ENCODE data around the gene P2RX7.
A peak's percentile ranks its signal among the peaks of the same experiment; 100 is the strongest.
"Not testable (repeated sequence)": the region's sequence is repeated elsewhere in the genome, so short reads cannot be mapped to it uniquely, and the experiment has no call there.

Gene P2RX7

DNA sequence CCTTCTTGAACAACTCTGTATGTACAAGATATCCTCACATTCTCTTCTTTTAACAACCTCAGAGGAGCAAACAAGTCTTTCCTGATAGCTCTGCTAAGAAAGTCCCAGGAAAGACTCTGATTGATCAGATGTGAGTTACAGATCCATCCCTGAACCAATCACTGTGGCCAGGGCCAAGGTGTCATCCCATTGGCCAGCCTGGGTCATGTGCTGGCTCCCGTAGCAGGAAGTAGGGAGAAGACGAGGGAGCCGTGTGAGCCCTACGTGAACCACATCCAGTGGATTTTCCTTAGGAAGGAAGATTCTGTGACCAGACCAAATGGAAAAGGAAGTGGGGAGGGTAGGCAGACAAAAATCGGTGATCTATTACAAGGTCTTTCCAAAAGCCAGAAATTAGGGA, 5.6 kb downstream of the P2RX7 start:
- DNase-seq = no peak

DNA sequence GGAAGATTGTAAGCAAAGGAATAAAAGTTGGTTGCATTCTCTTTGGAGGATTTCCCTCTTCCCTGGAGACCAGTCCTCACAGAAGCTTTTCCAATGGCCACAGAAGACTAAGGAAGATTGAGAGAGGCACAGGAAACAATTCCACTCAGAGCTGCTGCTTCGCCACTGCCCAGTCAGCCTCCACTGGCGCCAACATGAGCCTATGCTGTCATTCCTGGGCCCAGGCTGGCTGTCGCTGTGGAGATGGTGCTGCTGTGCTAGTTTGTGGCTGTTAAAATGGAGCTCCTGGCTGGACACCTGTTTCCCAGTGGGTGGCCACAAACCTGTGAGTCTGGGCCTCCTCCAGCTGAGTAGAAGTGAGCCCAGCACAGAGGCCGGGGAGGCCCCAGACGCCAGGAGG, 6.6 kb downstream of the P2RX7 start:
- DNase-seq = no peak

DNA sequence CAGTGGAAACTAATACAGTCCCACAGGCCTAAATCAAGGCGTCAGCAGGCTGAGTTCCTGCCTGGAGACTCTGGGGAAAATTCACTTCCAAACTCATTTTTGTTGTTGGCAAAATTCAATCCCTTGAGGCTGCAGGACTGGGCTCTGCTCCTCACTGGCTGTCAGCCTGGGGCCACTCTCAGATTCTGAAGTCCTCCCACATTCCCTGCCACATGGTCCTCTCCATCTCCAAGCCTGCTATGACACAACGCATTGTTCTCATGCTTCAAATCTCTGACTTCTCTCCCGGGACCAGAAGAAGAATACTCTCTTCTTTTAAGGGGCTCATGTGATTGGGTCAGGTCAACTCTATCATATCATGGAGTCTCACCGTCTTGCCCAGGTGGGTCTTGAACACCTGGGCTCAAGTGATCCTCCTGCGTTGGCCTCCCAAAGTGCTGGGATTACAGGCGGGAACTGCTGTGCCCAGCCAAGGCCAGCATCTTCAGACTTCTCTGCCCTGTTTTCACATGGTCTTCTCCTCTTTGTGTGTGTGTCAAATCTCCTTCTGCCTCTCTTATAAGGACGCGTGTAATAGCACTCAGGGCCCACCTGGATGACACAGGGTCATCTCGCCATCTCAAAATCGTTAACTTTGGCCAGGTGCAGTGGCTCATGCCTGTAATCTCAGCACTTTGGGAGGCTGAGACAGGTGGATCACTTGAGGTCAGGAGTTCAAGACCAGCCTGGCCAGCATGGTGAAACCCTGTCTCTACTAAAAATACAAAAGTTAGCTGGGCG, 9.7 kb downstream of the P2RX7 start:
- no peak for DNase-seq

DNA sequence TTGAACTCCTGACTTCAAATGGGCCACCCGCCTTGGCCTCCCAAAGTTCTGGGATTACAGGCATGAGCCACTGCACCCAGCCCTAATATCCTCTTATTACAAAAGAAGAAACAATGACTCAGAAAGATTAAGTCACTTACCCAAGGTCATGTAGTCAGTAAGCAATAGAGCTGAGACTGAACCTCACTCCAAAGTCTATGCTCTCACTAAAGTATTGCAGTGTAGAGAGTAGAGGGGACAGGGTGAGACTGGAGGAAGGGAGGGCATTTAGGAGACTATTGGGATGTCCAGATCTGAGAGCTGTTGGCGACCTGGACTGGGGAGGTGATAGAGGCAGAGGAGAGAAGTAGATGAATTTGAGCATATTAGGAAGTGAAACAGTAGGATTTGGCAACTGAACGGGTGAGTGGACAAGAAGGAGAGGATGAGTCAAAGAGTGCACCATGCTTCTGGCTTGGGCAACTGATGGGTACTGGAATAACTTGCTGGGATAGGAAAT, 11.8 kb downstream of the P2RX7 start:
- peak; percentile 94 for DNase-seq

DNA sequence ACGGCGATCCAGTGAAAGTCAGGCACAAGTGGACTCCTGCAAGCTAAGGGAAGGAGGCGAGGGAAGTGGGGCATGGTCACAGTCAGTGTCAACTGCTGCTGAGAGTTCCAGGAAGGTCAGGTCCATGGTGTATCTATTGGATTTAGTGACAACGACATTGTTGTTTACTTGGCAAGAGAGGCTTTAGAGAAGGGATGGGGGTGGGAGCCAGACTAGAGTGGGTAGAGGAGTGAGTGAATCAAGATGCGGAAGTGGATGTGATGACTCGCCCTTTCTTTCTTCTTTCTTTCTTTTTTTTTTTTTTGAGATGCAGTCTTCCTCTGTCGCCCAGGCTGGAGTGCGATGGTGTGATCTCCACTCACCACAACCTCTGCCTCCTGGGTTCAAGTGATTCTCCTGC, 12.5 kb downstream of the P2RX7 start:
- peak; percentile 78 for DNase-seq

DNA sequence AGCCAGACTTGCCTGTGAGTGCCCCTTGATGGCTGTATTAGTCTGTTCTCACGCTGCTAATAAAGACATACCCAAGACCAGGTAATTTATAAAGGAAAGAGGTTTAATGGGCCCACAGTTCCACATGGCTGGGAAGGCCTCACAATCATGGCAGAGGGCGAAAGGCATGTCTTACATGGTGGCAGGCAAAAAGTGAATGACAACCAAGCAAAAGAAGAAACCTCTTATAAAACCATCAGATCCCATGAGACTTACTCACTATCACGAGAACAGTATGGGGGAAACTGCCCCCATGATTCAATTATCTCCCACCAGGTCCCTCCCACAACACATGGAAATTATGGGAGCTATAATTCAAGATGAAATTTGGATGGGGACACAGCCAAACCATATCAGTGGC, 16.6 kb downstream of the P2RX7 start:
- DNase-seq = not testable (repeated sequence)

DNA sequence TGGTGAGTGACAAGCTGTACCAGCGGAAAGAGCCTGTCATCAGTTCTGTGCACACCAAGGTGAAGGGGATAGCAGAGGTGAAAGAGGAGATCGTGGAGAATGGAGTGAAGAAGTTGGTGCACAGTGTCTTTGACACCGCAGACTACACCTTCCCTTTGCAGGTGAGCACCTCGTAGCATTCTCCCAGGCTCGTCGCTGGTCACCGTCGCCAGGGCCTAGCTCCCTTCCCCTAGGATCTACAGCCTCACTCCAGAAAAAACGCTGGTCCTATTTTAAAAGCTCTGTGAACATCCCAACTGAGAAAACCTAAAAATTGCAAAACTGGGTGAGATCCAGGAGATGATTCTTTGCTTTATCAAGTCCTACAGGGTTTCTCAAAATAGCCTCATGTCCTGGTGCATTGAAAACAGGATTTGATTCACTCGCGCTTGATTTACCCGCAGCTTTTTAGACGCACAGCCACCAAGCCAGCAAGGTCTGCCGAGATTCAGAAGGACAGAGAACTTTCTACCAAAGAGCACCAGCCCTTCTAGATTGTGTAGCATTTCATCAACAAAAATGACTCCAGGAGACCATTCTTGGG, 22.2 kb downstream of the P2RX7 start:
- DNase-seq = no peak

DNA sequence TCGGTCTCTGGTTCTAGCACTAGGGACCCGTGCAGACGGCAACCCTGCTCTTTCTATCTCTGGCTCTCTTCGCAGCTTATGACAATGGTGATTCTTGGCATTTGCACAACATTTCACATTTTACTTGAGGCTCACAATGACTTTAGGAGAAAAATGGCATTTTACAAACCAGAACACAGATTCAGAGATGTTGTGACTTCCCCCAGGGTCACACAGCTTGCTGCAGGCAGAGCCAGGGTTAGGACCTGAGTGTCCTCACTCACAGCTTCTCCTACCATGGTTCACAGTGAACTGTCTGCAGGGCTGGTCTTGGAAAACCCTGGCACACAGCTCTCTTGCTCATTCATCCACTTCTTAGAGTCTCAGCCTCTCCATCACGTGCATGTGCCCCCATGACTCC, 23.7 kb downstream of the P2RX7 start:
- DNase-seq = no peak

DNA sequence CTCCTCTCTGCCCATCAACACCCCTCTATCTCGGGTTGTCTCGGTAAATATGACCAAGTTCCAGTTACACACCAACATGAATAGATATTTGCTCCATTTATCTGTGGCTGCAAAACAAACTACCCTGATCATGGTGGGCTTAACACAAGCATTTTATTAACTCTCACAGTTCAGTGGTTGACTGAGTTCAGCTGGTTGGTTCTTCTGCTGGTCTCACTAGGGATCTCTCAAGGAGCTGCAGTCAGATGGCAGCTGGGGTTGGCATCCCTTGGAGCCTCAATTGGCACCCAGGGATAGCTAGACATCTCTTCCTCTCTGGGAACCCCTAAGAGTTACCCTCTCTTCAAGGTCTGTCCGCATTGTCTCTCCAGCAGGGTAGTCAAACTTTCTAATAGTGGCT, 25.4 kb downstream of the P2RX7 start:
- no peak for DNase-seq

DNA sequence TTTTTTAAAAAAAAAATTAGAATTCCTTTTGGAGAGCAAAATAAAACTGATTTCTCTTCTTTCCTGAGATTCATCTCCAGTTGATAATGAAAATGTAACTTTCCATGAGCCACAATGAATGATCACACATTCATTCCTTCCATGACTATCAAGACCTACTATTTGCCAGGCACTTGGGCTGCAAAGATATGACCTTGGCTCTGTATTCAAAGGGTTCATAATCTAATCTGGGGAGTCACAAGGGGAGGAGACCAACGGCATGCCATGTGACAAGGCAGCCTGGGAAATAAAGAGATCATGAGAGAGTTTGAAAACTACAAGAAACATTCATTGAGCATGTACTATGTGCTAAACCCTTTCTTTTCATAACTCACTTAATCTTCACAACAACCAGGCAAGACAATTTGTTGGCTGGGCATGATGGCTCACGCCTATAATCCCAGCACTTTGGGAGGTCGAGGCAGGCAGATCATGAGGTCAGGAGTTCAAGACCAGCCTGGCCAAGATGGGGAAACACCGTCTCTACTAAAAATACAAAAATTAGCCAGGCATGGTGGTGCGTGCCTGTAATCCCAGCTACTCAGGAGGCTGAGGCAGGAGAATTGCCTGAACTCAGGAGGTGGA, 26.2 kb downstream of the P2RX7 start:
- DNase-seq = not testable (repeated sequence)

DNA sequence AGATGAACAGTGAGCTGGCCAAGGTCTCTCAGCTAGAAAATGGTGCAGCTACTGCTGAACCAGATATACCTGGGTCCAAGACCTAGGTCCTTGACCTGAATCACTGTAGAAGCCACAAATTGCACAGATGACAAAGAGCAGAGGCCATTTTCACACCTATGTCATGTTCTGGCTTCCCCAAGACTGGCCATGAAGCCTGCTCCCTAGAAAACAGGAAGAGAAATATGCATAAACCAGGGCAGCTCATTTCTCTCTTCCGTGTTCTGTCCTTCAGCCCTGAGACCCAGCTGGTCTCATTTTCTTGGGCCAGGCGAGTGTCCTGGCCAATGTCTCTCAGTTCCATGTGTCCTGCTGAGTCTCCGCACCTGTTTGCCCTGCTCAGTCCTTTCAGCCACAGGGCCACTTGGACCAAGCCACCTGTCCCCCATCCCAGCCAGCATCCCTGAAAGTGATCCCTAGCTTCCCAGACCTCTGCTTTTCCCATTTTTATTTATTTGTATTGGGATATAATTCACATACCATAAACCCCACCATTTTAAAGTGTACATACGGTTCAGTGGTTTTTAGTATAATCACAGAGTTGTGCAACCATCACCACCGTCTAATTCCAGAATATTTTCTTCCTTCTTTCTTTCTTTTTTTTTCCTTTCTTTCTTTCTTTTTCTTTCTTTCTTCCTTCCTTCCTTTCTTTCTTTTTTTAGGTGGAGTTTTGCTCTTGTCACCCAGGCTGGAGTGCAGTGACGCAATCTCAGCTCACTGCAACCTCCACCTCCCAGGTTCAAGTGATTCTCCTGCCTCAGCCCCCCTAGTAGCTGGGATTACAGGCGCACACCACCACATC, 27.0 kb downstream of the P2RX7 start:
- peak; percentile 19 for DNase-seq

DNA sequence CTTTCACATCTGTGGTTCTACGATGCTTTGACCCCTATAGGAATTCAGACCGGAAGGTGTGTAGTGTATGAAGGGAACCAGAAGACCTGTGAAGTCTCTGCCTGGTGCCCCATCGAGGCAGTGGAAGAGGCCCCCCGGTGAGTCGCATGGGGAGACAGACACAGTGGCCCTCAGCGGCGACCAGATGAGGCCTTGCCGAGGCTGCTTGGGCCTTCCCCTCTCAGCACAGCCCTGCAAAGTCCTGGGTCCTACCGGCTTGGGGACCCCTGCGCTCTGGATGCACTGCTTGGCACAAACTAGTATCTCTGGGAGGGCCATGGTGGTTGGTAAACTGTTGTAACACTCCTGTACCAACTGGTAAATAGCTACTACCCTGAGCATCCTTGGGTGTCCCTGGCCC, 29.7 kb downstream of the P2RX7 start:
- no peak for DNase-seq

DNA sequence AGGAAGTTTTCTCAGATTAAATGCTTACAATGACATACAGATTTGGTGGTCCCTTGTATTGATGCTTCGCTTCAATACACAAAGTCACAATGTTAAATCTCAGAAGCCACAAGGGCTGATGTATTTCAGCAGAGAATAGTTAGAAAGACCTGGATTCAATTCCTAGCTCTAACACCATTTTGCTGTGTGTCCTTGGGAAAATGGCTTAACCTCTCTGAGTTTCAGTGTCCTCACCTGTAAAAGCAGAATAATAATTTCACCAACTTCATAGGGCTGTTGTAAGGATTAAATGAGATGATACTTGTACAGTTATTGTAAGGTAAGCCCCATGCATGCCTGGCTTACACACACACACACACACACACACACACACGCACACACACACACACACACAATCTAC, 30.3 kb downstream of the P2RX7 start:
- DNase-seq = no peak

DNA sequence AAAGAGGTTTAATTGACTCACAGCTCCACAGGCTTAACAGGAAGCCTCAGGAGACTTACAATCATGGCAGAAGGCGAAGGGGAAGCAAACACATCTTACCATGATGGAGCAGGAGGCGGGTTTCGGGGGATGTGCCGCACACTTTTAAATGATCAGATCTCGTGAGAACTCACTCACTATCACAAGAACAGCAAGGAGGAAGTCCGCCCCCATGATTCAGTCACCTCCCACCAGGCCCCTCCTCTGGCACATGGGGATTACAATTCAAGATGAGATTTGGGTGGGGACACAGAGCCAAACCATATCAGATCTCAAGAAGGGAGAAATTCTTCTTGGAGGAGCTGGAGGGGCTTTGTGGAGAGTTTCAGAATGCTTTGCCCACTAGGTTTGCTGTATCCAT, 32.2 kb downstream of the P2RX7 start:
- not testable (repeated sequence) for DNase-seq

DNA sequence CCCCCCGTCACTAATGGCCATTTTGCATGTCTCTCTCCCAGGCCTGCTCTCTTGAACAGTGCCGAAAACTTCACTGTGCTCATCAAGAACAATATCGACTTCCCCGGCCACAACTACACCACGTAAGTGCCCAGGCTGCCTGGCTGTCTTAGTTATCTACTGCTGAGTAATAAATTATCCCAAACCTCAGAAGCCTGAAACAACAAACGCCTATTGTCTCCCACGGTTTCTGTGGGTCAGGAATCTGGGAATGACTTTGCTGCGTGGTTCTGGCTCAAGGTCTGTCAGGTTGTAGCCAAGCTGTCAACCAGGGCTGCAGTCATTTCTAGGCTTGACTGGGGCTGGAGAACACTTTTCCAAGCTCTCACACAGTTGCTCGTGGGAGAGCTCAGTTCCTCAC, 32.6 kb downstream of the P2RX7 start:
- no peak for DNase-seq

DNA sequence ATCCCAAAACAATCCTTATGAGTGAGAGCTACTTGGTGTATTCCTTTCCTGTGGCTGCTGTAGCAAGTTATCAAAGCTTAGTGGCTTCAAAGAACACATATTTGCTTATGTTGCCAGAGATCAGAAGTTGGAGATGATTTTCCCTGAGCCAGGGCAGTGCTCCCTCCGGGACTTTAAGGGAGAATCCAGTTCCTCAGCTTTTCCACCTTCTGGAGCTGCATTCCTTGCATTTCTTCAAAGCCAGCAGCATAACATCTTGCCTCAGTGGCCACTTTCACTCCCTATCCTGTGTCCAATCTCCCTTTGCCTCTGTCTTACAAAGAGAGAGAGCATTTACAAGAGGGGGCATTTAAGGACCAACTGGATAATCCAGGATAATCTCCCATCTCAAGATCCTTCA, 33.7 kb downstream of the P2RX7 start:
- DNase-seq = no peak

DNA sequence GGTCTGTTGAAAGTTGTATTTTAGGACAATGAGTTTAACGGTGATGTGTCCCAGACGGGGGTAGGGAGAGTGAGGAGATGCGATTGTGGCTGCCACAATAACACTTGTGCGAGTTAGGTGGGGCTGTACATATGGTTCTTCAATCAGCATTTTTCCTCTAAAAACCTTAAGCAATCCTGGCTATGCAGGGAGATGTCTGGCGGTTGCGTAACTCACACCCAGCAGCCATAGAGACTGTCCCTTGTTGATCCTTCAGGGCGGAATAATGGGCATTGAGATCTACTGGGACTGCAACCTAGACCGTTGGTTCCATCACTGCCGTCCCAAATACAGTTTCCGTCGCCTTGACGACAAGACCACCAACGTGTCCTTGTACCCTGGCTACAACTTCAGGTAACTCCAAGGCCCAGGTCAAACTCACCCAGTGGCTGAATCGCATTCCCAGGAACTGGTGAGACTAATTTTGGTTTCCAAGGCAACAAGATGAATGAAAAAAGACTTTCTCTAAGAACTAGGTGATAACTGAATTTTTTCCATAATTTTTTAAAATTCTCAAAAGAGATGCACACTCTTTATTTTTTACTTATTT, 34.6 kb downstream of the P2RX7 start:
- DNase-seq = no peak

DNA sequence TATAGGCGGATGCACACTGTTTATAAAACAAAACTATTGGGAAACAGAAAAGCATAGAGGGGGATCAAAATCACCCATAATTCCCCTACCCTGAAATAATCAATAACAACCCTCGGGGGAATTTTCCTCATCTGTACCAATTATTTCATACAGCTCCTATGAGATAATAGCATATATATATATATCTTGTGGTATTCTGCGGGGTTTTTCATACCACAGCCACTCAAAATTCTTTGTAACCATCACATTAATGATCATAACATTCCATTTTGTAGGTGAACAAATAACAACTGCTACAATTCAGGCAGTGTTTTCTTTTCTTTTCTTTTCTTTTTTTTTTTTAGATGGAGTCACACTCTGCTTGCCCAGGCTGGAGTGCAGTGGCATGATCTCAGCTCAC, 35.3 kb downstream of the P2RX7 start:
- DNase-seq = no peak

DNA sequence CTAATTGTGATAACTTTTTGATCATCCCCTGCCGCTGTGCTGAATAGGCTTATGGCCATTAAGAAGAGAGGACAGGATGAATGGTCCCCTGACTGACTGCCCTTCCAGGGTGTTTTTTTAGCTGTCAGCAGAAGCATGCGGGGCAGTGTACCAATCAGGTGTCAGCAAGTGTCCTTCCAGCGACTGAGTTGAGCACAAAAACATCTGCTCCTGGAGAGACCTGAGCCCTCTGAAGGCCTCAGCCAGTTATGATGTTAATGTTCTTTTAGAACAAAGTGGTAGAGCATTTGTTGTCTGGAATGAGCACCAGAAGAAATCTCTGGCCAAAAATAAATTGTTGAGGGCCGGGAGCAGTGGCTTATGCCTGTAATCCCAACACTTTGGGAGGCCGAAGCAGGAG, 37.5 kb downstream of the P2RX7 start:
- DNase-seq = no peak

DNA sequence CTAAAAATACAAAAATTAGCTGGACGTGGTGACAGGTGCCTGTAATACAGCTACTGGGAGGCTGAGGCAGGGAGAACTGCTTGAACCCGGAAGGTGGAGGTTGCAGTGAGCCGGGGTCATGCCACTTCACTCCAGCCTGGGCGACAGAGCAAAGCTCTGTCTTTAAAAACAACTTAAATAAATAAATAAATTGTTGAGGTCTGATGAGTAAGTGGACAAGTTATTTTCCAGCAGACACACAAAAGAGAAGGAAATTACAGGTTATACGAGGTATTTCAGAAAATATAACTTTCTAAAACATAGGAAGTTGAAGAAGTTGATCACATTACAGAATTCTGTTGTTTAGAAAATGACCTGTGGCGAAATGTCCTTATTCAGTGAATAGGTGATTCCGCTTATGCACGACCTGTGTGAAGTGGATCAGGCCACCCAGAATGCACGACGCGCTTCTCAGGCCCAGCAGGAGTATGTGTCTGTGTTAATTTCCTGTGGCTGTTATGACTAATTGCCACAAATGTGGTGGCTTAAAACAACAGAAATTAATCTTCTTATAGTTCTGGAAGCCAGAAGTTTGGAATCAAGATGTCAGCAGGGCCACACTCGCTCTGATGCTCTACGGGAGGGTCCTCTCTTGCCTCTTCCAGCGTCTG, 38.1 kb downstream of the P2RX7 start:
- DNase-seq = no peak

DNA sequence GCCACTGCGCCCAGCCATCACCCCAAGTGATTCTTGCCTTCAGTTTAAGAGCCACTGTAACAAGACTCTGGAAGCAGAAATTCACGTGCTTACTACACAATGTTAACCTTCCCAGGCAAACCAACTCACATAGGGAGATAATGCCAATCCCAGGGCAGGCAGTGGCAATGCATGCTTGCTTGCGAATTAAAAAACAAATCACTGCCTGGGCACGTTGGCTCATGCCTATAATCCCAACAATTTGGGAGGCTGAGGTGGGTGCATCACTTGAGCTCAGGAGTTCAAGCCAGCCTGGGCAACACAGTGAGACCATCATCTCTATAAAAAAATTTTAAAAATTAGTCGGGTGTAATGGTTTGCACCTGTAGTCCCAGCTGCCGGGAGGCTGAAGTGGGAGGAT, 39.5 kb downstream of the P2RX7 start:
- DNase-seq = no peak

DNA sequence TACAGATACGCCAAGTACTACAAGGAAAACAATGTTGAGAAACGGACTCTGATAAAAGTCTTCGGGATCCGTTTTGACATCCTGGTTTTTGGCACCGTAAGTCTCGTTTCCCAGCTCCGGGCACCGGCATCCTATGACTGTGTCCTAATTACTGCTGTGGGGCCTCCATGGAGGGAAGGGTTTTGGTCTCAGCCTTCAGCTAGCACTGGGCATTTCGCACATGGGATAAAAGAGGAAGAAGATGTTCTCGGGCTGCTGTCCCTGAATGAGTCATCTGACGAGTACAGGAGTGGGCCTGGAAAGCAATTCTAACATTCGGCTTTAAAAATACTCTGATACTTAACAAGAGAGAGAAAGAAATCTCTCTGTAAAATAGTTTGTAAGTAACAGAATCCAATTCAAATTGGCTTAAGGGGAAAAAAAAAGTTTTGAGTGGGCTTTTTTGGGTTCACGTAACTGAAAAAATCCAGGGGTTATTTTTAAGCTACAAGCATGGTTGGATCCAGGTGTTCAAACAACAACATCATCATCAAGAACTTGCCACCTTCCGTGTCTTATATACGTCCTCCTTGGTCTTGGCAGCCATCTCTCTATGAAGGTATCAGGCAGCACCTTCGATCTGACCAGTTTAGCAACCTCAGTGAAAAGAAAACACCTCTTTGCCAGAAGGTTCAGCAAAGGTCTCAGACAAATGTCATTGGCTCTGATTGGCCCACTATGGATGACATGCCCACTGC, 42.9 kb downstream of the P2RX7 start:
- peak; percentile 87 for DNase-seq
